HG03442 (cell line): Measurements from ENCODE around the gene ST8SIA4.
"Not testable (repeated sequence)": the region's sequence is repeated elsewhere in the genome, so short reads cannot be mapped to it uniquely, and the experiment has no call there.

Source experiments
- ATAC-seq: cut with Tn5 transposase; IDR thresholded peaks from one replicate; pipeline ENCODE4 v1.9.1; 2021; ENCODE audit warnings: mild to moderate bottlenecking, moderate library complexity; ENCODE audit not compliant: unreplicated experiment

The ST8SIA4 gene

GRCh38 chr5:100789694-100790093 lies 113.4 kb downstream of the ST8SIA4 start:
- no peak for ATAC-seq

GRCh38 chr5:100788417-100788816 lies 114.7 kb downstream of the ST8SIA4 start:
- no peak for ATAC-seq

DNA sequence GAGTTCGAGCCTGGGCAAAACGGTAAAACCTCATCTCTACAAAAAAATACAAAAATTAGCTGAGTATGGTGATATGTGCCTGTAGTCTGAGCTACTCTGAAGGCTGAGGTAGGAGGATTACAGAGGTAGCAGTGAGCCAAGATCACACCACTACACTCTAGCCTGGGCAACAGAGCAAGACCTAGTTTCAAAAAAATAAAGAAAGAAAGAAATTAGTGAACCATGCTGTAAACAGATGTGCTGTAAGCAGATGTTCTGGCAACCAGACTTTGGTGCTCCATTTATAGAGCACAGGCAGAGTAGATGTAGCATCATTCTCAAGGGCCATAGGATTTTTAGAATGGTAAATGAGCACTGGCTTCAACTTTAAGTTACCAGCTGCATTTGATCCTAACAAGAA lies 115.4 kb downstream of the ST8SIA4 start:
- peak; percentile 66 for ATAC-seq

DNA sequence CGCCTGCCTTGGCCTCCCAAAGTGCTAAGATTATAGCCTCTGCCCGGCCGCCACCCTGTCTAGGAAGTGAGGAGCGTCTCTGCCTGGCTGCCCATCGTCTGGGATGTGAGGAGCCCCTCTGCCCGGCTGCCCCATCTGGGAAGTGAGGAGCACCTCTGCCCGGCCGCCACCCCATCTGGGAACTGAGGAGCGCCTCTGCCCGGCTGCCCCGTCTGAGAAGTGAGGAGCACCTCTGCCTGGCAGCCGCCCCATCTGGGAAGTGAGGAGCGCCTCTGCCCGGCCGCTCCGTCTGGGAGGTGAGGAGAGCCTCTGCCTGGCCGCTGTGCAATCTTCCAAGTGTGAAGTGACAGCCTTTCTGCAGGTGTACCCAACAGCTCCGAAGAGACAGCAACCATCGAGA lies 117.5 kb downstream of the ST8SIA4 start:
- not testable (repeated sequence) for ATAC-seq

DNA sequence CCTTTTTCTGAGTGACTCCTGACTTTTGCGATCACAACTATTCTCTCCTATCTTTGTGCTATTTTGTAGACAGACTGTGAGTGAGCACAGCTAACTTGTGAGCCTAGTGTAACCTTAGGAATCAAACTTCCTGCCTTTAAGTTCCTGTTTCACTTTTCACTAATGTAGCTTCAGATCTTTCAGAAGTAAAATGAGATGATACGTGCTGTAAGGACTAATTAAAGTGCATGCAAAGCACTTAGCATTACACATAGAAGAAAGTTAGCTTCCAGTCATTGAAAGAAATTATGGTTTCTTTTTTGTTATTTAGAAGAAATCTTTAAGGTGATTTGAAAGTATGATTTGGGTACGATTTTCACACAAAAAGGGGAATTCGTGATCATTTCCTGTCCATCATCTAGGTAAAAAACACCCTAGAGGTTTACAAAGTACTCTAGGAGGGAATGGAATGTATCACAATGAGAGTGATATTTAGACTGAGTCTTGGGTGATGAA lies 122.7 kb downstream of the ST8SIA4 start:
- ATAC-seq = peak; percentile 66

GRCh38 chr5:100779669-100780375 lies 123.3 kb downstream of the ST8SIA4 start:
- ATAC-seq = peak; percentile 23

DNA sequence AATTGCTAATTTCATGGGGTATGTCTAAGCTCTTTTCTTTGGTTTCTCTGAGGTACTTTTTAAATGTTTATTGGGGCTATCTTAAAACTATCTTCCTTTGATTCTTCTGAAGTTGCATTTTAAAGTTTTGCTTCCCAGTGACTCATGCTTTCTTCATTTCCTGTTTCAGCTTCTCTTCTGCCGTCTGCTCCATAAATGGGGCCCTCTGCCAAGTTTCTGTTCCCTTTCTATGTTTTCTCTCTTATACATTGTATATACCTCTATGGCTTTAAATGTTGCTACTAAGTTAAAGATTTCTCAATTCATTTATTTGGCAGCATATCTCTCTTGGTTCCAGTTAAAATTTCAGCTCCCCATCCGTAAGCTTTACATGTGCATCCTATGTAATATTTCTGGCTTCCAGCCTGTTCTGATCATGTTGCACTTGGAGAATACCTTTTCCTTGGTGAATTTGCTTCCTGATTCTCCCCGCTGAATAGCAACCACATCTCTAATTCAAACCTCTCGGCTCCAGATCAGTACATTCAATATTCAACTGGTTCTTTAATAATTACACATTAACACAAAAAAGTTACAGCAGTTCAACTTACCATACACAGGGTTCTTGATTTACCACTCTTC lies 125.3 kb downstream of the ST8SIA4 start:
- ATAC-seq = peak; percentile 78

DNA sequence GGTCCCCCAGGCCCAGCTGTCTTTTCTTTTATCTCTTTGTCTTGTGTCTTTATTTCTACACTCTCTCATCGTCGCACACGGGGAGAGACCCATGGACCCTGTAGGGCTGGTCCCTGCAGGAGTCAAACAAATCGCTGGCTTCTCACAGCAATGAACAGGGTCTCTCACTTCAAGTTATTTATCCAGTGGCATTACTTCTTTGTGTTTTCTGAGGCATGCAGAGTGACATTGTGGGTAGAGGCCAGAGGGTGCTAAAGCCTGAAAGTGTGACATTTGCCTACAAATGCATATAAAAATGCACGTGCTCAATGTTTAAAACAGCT lies 127.6 kb downstream of the ST8SIA4 start:
- ATAC-seq = no peak

GRCh38 chr5:100772548-100772947 lies 130.5 kb downstream of the ST8SIA4 start:
- no peak for ATAC-seq

DNA sequence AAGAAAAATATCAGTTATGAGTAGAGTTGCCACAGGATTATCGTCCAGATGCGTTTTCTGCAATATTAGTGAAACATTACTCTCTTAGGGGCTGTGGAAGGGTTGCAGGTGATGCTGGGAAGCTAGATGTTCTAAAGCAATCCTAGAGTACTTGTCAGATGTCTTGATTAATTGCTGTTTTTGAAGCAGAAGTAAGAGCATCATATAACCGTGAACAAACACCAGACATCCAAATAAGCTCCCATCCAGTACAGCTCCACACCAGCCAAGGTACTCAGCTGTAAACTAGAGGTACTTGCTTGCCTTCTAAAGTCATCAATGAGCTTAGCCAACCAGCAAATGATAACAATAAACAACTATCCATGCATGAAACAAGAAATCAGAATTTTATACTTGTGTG lies 131.1 kb downstream of the ST8SIA4 start:
- no peak for ATAC-seq

GRCh38 chr5:100771181-100771580 lies 131.9 kb downstream of the ST8SIA4 start:
- no peak for ATAC-seq

GRCh38 chr5:100768221-100768620 lies 134.9 kb downstream of the ST8SIA4 start:
- no peak for ATAC-seq

- no peak for ATAC-seq
These were observed 140.1 kb downstream of the ST8SIA4 start for GRCh38 chr5:100762995-100763394.

DNA sequence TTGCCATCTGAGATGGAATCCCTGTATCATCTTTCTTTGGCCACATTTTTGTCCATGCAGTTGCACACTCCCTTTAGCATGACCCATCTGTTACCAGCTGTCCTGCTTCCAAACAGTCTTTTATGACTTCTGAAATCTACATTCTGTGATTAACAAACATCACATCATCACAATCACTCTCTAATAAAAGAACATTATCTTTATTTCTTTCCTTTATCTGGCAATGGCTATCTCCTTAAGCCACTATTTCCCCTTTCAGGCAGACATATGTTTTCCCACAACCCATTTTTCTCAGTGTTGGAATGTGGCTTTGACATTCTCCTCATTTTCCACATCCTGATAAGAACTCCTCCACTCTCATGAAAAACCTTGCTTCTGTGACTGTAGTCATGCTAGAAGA lies 141.0 kb downstream of the ST8SIA4 start:
- no peak for ATAC-seq

DNA sequence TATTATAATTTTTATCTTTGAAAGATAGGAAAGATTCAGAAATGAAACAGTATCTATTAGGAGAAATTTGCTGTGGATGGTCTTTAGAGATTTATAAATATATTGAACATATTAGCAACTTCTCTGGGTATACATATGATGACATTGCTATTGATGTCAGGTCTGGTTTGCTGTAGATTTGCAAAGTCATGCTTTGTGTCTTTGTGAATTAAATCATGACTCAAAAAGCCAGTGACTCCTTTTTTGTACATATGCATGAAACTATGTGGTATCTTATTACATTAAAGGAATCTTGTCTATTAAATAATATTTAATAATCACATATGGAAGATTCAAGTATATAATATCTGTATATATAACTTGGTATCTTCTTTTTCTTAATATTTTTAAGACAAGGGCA lies 141.9 kb downstream of the ST8SIA4 start:
- no peak for ATAC-seq

DNA sequence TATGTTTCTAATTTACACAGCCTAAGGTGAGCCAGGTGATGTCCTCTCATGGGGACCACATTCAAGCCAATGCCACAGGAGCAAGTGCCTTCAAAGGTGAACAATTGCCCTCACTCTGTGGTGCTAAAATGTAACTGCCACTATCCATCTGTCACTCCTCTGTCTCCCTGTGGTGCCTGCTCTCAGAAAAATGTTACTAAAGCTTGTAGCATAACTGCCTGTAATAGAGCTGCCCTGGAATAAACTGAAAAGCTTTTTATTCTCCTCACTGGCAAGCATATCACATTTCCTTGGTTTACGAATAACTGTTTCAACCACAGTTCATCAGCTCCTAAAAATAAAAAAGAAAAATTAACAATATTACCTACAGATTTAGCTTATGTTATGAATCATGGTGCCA lies 142.4 kb downstream of the ST8SIA4 start:
- ATAC-seq = no peak

DNA sequence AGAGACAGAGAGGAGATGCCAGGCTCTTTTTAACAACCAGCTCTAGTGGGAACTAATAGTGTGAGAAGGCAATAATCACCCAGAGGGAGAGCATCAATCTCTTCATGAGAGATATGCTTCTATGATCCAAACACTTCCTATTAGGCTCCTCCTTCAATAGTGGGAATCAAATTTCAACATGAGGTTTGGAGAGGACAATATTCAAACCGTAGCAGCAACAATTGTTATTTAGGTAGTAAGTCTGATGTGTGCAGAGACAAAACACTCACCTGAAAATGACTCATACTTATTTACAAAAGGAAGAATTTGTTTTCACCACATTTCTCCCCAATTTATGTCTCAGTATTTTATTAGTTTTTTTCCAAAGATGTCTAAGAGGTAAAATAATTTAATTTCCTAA lies 144.3 kb downstream of the ST8SIA4 start:
- no peak for ATAC-seq

DNA sequence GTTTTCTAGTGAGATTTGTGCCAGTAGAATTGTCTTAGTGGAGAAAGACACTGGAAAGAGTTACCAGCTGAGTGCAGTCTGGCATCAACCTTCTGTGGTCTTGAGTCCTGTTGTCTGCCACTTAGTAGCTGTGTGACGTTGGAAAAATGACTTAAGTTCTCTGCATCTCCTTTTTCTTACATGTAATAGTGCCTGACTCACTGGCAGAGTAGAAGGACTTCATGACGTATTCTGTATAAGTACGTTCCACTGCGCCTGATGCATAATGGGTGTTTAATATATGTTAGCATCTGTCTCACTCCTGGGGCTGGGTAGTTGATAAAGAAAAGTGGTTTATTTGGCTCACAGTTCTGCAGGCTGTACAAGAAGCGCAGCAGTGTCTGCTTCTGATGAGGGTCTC lies 144.8 kb downstream of the ST8SIA4 start:
- ATAC-seq = no peak

DNA sequence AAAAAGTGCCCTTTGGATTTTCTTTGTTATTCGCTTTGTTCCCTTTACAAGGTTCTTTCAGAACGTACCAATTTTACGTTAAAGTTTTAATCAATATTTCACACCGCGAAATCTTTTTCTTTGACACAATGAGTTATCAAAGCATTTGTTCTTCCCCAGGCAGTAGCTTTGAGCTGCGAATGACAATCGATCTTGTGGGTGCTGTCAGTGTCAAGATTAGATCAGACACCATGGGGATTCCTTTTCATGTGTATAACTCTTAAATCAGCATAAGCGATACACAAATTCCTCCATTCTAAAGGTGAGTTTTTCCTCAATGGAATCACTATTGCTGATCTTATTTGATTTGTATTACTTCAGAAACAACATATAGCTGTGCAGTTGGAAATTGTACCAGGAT lies 145.5 kb downstream of the ST8SIA4 start:
- no peak for ATAC-seq
